Iris pigment epithelial cell (primary cell): ENCODE data around the gene FXR2.
"Not testable (repeated sequence)": the region's sequence is repeated elsewhere in the genome, so short reads cannot be mapped to it uniquely, and the experiment has no call there.

ENCODE experiments used
- DNase-seq: peaks from one replicate; pipeline ENCODE4 v3.0.0-alpha.2; 2011; ENCODE audit warnings: low read depth

FXR2 gene

DNA sequence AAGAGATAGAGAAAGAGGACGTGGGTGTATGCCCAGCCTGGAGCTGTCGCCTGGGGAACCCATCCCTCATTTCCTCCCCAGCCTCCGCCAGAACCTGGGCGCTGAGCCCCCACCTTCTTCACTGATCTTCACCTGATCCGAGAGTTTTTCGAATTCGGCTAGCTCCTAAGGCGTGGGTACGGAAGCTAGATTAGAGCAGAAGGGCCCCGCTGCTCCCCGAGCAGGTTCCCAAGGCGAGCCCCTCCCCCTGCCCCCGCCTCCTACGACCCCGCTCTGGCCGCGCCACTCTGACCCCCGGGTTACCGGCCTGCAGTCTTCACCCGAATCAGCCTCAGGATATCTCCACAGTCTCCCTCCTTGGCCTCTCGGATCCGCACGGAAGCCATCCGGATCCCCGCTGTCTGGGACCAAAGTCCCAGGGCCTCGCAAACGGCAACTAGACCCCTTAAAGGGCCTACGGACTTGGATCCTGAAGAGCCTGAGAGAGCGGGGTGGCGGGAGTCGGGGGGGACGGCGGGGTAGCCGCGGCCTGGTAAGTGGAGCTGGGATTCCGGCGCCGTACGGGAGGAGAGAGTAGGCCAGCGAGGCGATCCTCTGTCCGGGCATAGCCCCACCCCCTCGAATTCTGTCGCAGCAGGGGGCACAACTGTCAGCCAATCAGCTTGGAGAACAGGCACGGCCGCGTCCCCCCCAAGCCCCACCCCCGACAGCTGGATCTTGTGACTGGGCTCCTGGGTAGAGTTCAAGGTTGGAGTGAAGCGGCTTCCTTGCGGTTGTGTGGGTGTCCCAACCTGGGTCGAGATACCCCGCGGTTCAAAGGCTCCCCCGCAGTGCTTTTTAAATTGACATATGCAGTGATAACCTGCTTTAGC is 12.8 kb upstream of the FXR2 start, which contains the start of gene SAT2:
Gene SAT2, minus strand, starts transcription at position 572 of the 872 bp plus-strand sequence. Its CDS starts 186 bp downstream, at position 386.
- DNase-seq: peak; percentile 93

DNA sequence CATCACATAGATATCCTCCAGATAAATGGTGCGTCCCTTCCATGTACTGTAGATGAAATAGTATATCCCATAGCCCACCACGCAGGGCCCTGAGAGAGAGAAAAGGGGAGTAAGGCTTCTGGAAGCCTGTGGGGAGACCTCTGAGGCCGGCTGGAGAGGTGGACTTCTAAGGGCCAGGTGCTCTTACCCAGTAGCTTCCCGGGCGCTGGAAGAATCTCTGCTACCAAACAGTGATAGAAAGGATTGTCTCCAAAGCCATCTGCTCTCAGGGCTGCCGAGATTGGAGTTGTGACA is 12.2 kb upstream of the FXR2 start:
- no peak for DNase-seq

DNA sequence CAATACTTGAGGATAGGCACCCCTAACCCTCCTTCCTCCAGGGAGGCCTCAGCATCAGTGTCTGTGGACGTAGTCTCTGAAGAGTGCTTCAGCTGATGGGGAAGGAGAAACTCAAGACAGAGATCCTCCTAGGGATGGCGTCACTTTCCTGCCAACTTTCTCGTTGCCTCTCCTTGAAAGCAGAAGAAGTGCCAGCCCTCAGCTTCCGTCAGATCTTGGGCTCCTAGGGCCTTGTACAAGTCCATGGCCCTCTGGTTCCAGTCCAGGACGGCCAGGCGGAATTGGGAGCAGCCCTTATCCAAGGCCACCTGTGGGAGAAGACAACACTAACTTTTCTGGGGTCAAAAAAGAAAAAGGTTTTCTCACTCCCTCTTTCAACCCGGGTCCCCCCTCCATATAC is 11.6 kb upstream of the FXR2 start:
- no peak for DNase-seq

- not testable (repeated sequence) for DNase-seq
Observed at GRCh38 chr17:7625749-7626148, 11.1 kb upstream of the FXR2 start.

- DNase-seq: no peak
Observed at GRCh38 chr17:7623661-7624060, 9.0 kb upstream of the FXR2 start.

DNA sequence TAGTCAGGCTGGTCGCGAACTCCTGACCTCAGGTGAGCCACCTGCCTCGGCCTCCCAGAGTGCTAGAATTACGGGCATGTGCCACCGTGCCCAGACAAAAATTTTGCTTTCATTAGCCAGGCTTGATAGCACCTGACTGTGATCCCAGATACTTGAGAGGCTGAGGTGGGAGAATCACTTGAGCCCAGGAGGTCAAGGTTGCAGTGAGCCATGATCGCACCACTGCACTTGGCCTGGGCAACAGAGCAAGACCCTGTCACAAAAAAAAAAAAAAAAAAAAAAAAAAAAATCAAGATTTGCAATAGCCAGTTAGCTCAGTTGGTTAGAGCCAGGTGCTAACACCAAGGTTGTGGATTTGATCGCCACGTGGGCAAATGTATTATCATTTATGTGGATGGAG is 6.1 kb upstream of the FXR2 start:
- DNase-seq: no peak

DNA sequence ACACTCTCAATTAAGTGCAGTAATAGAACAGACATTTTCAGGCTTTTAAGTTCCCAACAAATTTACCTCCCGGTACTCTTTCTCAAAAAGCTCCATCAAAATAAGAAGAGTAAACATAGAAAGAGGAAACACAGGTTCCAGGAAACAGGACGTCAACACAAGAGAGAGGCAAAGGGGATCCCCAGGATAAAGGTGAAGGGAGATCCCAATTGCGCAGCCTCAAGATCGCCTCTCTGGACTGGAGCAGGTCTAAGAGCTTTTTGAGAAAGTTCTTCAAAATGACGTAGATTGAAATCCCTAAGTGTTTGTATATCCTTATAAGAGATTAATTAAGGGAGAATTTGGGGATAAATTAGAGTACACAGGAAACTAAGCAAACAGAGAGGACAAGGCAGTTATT is 3.9 kb upstream of the FXR2 start:
- no peak for DNase-seq

- DNase-seq: no peak
Observed at GRCh38 chr17:7615265-7615747, 609 bp upstream of the FXR2 start.

GRCh38 chr17:7613769-7614424 is 800 bp downstream of the FXR2 start:
- DNase-seq: peak; percentile 38

DNA sequence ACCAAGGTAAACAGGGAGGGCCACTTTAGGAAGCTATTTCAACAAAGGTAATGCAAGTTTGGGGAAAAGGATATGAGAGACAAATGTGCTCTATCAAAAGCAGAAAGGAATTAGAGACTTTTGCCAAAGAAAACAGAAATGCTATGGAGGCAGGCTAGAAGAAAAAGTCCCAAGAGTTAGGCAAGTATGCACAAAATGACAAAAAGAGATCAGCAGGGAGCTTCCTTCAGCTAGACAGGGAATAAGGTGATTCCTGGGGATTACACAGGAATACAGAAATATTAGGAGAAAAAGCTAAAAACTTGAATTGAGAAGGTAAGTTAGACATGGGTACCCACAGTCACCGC is 2.4 kb downstream of the FXR2 start:
- peak; percentile 29 for DNase-seq

DNA sequence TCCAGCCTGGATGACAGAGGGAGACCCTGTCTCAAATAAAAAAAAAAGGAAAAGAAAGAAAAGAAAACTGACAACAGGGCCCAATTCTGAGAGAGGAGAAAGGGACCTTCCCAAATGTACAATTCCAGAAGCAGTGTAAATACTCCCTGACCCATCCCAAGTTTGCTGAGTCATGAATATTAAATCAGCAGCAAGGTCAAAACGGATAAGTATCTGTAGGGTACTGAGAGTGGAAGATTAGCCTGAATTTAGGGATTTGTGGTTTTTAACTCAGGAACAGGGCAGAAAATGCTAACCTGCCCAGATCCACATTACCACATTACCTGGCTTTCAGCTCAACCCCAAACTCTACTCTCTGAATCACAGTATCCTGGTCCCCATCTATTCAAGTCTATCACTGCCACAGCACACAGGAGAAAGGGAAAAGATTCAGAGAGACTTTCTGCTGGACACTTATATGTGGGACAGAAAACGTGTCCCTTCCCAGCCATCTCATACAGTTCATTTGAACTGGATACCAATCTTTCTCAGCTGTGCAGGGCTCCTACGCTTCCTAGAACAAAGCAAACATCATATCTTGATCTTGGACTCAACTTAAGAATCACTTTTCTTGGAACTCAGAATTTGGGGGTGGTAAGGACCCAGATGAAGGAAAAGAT is 2.9 kb downstream of the FXR2 start:
- DNase-seq: no peak

GRCh38 chr17:7610641-7611040 is 4.1 kb downstream of the FXR2 start:
- no peak for DNase-seq

GRCh38 chr17:7606280-7606679 is 8.4 kb downstream of the FXR2 start:
- no peak for DNase-seq

GRCh38 chr17:7597561-7597960 is 17.1 kb downstream of the FXR2 start:
- not testable (repeated sequence) for DNase-seq

- no peak for DNase-seq
Observed at GRCh38 chr17:7593296-7593695, 21.4 kb downstream of the FXR2 start.

DNA sequence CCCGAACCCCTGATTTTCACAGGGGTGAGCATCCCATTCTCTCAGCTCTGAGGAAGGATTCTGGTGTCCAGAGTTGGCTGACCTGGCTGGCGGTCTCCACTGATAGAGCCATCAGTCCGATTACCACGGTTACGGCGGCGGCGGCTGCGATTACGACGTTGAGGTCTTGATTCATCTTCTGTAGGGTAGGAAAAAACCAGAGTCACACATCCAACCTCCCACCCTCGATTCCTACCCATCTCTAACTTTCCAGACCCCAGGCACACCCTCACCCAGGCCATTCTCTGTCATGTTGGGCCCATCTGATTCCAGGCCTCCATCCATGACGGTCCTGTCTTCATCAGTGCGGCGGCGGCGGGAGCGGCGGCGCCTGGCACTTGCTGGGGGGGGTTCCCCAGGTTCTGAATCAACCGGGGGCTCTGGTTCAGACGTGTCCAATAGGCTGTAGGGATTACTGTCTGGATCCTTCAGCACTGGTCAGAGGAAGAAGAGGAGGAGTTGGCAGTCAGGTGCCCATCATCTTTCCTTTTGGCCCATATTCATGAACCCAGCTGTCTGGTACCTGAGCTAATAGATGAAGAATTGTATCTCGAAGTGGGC is 22.2 kb downstream of the FXR2 start:
- no peak for DNase-seq

DNA sequence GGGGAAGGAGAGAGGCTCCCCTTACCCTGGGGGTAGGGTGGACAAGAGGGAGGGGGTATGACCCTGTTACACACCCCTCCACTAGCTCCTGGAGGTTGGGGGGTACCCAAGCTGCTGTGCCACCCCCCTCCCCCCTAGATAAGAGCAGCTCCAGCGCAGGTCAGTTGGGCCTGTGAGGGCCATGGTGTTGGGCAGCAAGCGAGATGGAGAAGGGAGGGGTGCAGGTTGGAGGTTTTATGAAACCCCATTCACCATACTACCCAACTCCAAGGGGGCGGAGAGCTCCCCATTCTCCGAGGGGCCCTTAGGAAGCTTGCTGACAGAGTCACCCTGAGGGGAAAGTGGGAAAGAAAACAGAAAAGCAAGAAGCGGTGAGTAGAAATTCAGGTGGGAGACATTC is 23.1 kb downstream of the FXR2 start:
- no peak for DNase-seq

GRCh38 chr17:7590743-7591142 is 24.0 kb downstream of the FXR2 start:
- peak; percentile 78 for DNase-seq

DNA sequence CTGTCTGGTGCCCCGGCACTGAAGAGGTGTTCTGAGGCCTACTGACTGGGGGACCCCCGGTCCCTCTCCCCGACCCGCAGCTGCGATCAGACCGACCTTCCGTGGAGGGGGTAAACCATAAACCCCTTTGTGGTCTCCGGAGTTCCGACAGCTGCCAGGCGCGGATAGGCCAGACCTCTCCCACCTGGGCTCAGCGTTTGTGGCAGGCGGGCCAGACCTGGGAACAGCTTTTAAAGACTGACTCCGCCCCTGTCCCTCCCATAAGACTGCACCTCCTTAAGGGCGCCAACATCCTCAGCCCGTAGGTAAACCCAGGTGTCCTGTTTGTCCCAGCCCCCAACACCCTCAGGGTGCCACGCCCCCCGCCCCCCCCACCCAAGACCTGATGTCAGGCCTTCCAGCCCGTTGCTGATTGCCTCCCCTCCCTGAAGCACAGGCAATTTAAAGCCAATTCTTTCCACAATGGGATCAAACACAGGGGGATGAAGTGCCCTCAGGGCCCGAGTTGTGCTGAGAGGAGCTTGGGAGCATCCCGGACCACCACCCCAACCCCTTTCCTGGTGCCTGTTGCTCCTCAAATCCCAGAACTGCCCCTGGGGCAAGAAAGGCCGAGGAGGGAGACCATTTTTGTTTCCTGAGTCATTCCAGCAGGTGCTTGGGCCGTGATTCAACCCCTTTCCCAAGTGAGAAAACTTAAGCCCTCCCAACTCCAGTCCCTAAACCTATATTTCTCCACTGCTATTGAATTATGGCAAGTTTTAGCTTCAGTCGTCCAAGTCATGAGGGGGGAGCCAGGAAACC is 24.6 kb downstream of the FXR2 start, which contains the start of gene SOX15:
Gene SOX15, minus strand, starts transcription at position 204 of the 801 bp plus-strand sequence. CDS start 418 bp downstream, outside the sequence.
- peak; percentile 51 for DNase-seq

- DNase-seq: peak; percentile 84
Observed at GRCh38 chr17:7589204-7589868, 25.4 kb downstream of the FXR2 start.
